Measurements from ENCODE around the gene PAX2.

The PAX2 gene

DNA sequence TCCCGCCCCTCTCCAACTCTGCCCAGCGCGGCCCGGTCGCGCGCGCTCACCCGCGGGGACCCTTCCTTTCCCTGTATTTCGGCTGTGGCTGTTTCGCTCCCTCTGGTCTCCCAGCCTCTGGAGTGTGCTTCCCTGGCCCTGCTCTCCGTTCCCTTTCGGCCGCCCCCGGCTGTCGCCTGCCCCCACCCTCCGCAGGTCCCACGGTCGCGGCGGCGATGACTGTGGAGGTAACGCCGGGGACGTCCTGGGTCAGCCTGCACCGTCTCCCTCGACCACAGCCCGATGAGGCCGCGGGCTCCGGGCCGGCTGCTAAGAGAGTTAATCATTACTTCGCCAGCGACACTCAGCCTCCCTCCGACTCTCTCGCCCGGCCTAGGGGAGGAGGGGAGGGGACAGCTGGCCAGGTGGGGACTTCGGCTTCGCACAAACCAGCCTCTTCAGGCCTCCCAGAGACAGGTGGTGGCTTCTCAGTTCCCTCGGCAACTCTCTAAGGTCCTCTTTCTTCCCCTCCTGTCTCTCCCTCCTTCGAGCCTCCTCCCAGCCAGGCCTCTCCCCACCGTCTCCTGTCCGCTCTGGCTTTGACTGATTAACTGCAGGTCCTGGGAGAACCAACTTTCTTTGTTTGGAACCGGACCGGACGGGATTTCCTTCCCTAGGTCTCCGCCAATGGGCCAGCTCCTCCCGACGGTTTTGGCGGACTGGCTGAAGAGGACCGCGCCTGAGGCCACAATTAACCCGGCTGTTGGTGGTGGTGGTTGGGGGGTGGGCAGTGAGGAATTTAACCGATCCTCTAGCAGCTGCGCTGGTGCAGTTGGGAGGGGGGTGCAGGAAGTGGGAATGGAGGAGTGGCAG, 5.6 kb upstream of the PAX2 start:
- no peak for DNase-seq (ENCODE audit: low read depth in 2 of 2)

DNA sequence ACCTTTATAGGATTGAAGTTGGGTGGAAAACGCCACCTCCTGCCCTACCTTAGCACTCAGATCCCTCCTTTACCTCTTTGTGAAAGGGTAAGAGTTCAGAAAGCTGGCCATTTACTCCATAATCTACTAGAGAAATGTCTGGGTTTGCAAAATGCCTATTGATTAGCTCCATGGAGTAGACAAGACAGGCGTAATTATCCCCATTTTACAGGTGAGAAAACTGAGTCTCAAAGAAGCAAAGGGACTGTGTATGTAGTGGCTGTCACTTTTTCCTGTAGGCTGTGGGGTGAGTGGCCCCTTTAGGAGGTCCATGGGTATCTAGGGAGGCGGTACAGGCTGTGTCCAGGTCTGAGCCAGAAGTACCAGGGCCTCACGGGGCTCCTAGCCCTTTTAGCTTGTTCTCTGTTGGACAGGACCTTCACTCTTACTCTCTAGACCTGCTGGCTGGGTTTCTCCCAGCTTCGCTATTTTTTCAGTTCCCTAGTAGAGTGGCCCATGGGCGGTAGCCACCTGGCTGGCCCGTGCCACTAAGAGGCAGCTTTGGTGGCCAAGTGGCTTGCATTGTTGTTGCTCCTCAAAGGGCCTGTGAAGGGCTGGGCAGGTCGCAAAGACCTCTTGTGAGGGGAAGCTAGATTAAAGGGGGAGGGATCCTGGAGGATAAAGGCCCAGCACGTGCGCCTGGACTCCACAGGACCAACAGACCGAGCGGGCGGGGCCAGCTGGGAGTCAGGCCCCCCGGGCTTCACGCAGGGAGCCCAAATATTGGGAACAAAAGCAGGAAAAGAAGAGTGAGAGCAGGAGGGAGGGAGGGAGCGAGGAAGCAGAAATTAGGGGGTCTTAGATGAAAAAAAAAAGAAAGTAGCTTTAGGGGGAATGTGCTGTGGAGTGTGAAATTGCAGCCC, 4.7 kb upstream of the PAX2 start:
- DNase-seq (ENCODE audit: low read depth in 2 of 2) = no peak

GRCh38 chr10:100741378-100742075, 3.9 kb upstream of the PAX2 start:
- no peak for DNase-seq (ENCODE audit: low read depth in 2 of 2)

DNA sequence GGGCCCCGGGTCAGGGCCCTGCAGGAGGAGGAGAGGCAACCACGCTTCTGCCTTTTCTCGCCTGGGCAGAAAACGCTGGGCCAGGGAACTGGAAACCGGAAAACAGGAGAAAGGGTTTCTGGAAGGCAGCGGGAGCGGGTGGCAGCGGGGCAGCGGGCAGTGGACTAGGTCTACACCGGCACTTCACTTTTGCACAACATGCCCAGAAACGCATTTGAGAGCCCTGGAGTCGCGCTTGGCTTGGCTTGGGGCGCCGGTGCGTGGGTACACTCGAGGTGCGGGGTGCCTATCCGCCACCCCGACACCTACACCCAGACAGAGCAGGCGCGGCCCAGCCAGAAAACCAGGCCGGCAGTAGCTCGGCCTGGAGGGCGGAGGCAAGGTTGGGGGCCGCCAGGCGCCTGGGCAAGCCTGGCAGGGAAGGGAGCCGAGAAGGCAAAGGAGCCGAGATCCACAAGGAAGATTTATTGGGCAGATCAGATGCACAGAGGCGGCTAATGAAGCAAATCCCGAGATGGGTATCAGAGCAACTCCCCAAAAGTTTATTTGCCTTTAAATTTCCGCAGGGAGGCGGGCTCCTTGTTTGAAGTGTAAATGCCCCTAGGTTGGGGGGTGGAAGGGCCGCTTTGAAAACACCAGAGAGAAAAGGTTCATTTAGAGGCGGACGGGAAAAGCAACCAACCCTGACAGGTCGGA, 3.2 kb upstream of the PAX2 start:
- DNase-seq (ENCODE audit: low read depth in 2 of 2) = no peak

DNA sequence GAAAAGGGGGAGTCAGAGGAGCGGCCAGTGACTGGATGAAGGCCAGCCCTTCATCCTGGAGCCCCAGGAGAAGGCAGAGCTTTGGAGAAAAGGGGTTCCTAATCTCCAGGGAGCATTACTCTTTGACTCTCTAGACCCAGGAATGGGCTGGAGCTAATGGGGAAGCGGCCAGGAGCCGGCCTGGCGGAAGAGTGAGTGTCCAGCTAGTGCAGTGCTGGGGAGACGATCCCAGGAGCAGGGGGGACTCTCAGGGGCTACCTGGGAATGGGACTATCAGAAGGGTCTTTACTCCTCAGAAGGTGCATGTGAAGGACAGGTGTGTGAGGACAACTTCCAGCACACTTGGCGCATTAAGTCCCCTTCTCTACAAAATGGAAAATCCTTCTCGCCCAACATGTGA, 2.4 kb upstream of the PAX2 start:
- no peak for DNase-seq (ENCODE audit: low read depth in 2 of 2)

DNA sequence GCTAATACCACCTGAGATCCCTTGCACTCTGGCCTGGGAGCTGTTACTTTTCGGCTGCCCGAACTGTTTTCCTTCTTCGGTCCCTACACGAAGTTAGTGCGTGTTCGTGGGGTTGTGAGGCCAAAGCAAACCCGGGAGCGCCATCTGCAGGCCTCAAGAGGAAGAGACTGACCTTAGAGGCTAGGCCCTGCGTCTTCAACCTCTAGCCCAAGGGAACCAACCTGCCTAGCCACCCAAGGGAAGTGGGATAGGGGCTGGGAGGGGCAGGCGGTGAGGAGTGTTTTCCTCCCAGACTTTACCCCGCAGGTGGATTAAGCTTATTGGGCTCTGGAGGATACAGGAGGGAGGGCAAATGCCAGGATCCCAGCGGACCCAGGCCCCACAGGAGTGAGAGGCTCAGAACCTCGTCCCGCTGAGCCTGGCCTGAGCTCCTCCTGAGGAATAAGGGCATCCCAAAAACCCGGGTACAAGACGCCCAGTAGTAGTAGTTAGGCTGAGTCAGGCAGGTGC, 1.7 kb upstream of the PAX2 start:
- no peak for DNase-seq (ENCODE audit: low read depth in 2 of 2)

DNA sequence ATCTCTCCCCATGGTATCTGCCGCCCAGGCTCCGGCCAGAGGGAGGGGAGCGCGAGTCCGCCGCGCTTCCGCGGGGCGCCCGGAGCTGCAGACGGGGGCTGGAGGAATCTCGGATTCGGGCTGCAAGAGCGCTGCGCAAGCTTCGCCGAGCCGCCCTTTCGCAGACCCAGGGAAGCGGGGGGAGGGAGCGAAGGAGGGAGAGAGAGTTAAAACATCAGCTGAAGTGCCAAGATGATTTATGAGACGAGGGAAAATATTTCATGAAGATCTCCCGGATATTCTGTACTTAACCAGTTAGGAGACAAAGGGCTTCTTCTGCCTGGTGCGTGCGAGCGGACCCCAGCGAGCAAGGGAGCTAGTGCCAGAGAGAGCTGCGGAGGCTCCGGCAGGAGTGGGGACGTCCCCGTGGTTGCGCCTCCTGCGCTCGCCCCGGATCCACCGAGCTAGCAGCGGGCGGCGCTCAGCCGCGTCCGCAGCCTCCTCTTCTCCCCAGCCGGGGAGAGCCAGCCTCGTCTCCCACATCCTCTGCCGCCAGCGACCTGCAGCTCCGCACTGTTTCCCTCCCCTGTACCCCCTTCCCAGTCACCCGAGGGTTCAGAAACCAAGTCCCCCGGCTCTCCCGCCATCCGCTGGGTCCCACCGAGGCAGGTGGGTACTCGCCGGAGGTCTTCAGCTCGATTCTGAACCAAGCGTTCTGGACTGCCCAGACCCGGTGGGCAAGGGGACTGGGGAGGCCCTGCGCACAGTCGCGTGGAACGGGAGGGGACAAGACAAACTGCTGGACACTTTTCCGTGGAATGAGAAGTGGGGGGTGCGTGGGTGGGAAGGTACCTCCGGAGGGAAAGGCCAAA, 1.0 kb upstream of the PAX2 start:
- DNase-seq (ENCODE audit: low read depth in 2 of 2) = no peak

GRCh38 chr10:100745882-100746783, 751 bp downstream of the PAX2 start:
- DNase-seq (ENCODE audit: low read depth in 2 of 2) = no peak

DNA sequence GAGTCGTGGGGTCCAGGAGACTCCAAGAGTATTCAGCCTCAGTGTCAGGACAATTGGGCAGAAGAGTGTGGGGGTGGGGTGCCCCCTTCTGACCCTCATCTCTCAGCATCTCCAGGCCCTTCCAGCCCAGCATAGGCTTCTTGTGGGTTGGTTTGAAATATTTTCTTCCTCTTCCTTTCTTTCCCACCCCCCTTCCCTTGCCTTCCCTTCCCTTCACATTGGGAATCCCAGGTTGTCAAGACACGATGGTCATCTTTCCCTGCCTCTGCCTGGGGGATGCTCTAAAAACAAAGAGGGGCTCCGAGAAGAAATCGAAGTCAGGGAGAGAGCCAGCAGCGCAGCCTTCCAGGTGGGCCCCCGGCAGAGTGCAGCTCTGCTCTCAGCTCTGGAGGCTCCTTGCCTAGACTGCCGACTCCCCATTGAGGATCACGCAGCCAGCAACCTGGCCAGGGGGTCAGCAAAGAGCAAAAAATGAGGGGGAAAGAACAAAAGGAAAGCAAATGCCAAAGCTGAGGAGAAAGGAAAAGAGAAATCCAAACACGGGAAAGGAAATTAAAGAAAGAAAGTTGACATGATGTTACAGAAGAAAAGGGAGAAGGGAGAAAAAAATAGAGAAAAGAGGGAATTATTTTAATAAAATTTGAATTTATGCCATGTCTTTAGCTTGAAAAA, 1.5 kb downstream of the PAX2 start:
- no peak for DNase-seq (ENCODE audit: low read depth in 2 of 2)

- DNase-seq (ENCODE audit: low read depth in 2 of 2) = no peak
Measured at GRCh38 chr10:100747456-100748230, 2.3 kb downstream of the PAX2 start.

- DNase-seq (ENCODE audit: low read depth in 2 of 2) = no peak
Measured at GRCh38 chr10:100748231-100749058, 3.1 kb downstream of the PAX2 start.

DNA sequence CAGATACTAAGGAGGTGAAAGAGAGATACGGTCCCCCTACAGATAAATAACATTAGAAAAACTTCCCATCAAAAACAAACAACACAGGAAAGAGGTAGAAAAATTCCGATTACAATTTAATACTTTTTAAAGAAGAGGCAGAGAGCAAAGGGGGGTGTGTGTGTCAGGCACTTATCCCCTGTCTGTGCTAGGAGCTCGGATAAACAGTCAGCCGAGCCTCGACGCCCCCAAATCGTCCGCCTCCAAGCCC, 3.6 kb downstream of the PAX2 start:
- DNase-seq (ENCODE audit: low read depth in 2 of 2) = no peak

DNA sequence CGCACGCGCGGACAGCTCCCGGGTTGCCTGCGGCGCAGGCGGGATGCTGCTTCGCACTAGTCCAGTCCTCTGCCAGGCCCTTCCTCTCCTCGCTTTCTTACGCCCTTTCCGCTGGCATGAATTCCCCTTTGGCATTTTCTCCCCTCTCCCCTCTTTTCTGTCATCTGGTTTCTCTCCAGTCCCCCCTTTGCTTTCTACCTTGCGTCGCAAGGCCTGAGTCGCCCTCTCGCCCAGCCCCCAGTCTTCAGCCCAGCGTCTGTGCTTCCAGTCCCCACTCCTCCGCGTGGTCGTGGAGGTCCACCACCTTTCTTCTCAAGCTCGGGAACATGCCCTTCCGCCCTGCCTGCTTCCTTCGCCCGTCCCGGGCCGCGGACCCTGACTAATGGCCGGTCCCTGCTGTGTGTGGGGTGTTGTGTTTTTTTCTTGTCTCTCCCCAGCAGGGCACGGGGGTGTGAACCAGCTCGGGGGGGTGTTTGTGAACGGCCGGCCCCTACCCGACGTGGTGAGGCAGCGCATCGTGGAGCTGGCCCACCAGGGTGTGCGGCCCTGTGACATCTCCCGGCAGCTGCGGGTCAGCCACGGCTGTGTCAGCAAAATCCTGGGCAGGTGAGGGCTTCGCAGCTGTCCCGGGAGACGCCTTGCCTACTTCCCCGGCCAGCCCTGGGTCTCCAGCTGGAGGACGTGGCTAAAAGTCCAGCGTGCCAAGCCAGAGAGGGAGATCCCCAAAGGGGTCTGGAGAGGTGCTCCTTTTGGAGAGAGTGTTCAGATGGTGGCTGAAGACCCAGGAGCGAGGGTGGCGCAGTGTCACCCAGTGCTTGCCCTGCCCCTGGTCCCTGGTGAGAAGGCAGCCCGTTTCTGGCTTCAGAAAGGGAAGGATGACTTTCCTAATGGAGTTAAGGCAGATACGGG, 4.2 kb downstream of the PAX2 start:
- no peak for DNase-seq (ENCODE audit: low read depth in 2 of 2)

DNA sequence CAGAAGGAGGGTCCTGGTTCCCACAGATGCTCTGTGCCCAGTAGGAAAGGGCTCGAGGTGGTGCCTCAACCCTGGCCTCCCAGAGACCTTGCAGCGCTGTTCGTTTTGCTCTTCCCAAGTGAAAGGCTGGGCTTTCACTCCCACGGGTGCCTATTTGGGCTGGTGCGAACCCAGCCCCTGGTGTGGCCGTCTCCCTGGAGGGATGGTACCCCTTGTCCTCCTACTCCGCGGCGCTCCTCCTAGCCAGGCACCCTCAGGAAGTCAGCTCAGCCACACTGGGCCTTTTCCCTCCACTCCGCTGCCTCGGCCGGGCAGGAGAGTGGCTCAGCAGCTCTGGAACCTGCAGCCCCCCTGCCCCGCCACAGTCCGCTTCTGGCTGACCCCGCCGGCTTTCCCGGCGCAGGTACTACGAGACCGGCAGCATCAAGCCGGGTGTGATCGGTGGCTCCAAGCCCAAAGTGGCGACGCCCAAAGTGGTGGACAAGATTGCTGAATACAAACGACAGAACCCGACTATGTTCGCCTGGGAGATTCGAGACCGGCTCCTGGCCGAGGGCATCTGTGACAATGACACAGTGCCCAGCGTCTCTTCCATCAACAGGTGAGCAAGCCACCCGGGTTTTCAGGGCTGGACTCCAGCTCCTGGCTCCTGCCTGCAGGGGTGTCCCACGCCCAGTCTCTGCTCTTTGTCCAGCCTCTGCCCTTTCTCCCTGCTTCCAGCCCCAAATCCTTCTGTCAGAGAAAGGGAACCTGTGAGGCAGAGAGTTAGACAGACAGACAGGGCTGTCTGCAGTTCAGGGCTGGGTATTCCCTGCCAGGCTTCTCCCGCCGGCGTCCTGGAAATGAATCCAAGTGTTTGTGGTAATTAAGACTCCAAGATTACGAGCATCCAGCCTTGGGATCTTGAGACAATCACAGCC, 5.2 kb downstream of the PAX2 start:
- no peak for DNase-seq (ENCODE audit: low read depth in 2 of 2)

DNA sequence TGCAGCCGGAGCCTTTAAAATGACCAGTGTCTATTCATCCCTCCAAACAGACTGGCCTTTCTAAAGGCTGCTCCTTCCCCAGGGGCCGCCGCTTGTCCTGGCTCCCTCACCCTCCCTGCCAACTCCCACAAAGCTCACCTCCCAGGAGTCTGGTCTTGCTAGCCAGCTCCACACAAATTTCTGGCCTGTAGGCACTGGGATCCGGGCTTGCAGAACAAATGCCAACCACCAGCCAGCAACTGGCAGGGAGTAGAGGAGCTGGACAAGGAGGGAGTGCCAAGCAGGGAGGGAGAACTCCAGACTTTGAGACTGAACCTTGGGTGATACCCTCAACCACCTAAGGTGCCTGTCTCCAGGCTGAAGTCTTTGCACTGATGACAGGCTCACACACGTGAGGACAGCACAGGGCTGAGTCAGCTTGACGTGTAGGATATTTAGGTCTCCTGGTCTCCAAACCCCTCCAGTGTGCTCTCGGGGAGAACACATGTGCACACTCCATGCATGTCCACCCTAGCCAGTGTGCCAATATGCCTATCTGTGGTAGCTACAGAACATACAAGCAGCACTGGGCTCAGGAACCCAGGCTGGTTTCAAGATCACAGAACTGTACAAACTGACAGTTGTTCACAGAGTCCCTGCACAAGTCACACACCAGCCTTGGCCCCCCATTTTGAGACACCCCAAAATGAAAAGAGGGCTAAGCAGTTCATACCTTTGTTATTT, 6.0 kb downstream of the PAX2 start:
- DNase-seq (ENCODE audit: low read depth in 2 of 2) = no peak

Measured in activated CD8-positive, alpha-beta memory T cell treated with anti-CD3 and anti-CD28 coated beads for 4 hours (primary cell).